A549 (cell line): ENCODE data around the gene MUC5AC. TPM values are rescaled to one million over a fixed set of nuclear protein-coding genes. Genes with fewer than 3 reads are reported as not detected.

Experiments used
- ATAC-seq, 2 experiments: fragments of 200-7000 bp in 1 of 2; fragments of >200 bp in 1 of 2; cut with Nextera tagmentation in 1 of 2; cut with Tn5 transposase in 1 of 2; 3 replicates each; pipeline versions ENCODE4 v1.8.0 to v1.9.1; 2018 to 2020; ENCODE audit warnings: mild to moderate bottlenecking in 1 of 2, moderate library complexity in 1 of 2
- CTCF ChIA-PET: fragments of 300-600 bp; sonication (Branson Sonifier 250); formaldehyde crosslinking; extraction: SDS; loops from one replicate; lab custom pipeline; 2021; ENCODE audit warnings: antibody characterized with exemption, inconsistent platforms; lab: Yijun Ruan, JAX
- POLR2A ChIA-PET: fragments of 350-600 bp; formaldehyde crosslinking; extraction: SDS; loops from one replicate; lab custom pipeline; 2021; ENCODE audit warnings: antibody characterized with exemption, inconsistent platforms; lab: Yijun Ruan, JAX
- DNase-seq, 2 experiments: peaks; one replicate each; pipeline versions ENCODE4 v3.0.0 to v3.0.0-alpha.2; 2011 to 2016; ENCODE audit warnings: low read depth in 1 of 2, low spot score in 1 of 2
- FAIRE-seq: peaks from 2 replicates; lab custom pipeline; 2011; peaks lifted over from hg19 to GRCh38; lab: Jason Lieb, UNC
- H3K27ac ChIP-seq, 2 experiments: fragments of >200 bp; sonication (Bioruptor Twin); formaldehyde crosslinking; 3 replicates each; pipeline ENCODE4 v1.5.1; 2016 to 2017
- H3K4me1 ChIP-seq: fragments of >200 bp; sonication (Bioruptor Twin); formaldehyde crosslinking; 3 replicates; pipeline ENCODE4 v1.6.1; 2016
- H3K4me2 ChIP-seq: fragments of >200 bp; sonication (Bioruptor Twin); formaldehyde crosslinking; 3 replicates; pipeline ENCODE4 v1.6.1; 2016
- H3K4me3 ChIP-seq: fragments of >200 bp; sonication (Bioruptor Twin); formaldehyde crosslinking; 3 replicates; pipeline ENCODE4 v1.5.1; 2016
- H3K9me3 ChIP-seq: fragments of >200 bp; sonication (Bioruptor Twin); formaldehyde crosslinking; 3 replicates; pipeline ENCODE4 v1.6.1; 2016
- BHLHE40 ChIP-seq: IDR thresholded peaks from 2 replicates; pipeline ENCODE4 v1.6.1; 2012; ENCODE audit warnings: low read depth, low read length, inconsistent platforms
- CEBPB ChIP-seq, 2 experiments: fragments of >200 bp in 1 of 2; sonication (Bioruptor Twin) in 1 of 2; formaldehyde crosslinking in 1 of 2; IDR thresholded peaks; 2 replicates each; pipeline ENCODE4 v1.6.1; 2012 to 2016
- FOSB ChIP-seq: fragments of 250-450 bp; sonication (Bioruptor Pico); IDR thresholded peaks from 2 replicates; pipeline ENCODE4 v1.5.0; 2020; ENCODE audit warnings: mild to moderate bottlenecking, moderate library complexity
- FOXS1 ChIP-seq: fragments of 250-450 bp; sonication (Bioruptor Pico); IDR thresholded peaks from 2 replicates; pipeline ENCODE4 v1.5.0; 2020; ENCODE audit warnings: mild to moderate bottlenecking, moderate library complexity
- GATA3 ChIP-seq: IDR thresholded peaks from 2 replicates; pipeline ENCODE4 v1.6.1; 2012; ENCODE audit warnings: borderline replicate concordance
- HES2 ChIP-seq: fragments of >200 bp; sonication (Bioruptor Twin); formaldehyde crosslinking; IDR thresholded peaks from 2 replicates; pipeline ENCODE4 v1.6.1; 2016
- JUNB ChIP-seq: fragments of >200 bp; sonication (Bioruptor Twin); formaldehyde crosslinking; IDR thresholded peaks from 2 replicates; pipeline ENCODE4 v1.6.1; 2016
- MAFK ChIP-seq: fragments of 450-650 bp; IDR thresholded peaks from 2 replicates; pipeline ENCODE4 v1.6.1; 2014; ENCODE audit not compliant: partially characterized antibody
- MYC ChIP-seq: IDR thresholded peaks from 2 replicates; pipeline ENCODE4 v1.6.1; 2012; ENCODE audit warnings: mild to moderate bottlenecking, inconsistent platforms, low read length, improper control_type of control experiment, borderline replicate concordance
- NPAS2 ChIP-seq: fragments of 250-450 bp; sonication (Bioruptor Pico); IDR thresholded peaks from 2 replicates; pipeline ENCODE4 v1.8.0; 2022; ENCODE audit warnings: mild to moderate bottlenecking, moderate library complexity, borderline replicate concordance
- POLR2AphosphoS2 ChIP-seq: conservative IDR thresholded peaks from 2 replicates; pipeline ENCODE4 v1.6.1; 2012; ENCODE audit warnings: low read length, improper control_type of control experiment, inconsistent platforms
- REST ChIP-seq: fragments of 200-600 bp; sonication (generic); IDR thresholded peaks from 2 replicates; pipeline ENCODE4 v1.6.1; 2016; ENCODE audit warnings: antibody characterized with exemption, mild to moderate bottlenecking, moderate library complexity
- SMC3 ChIP-seq: fragments of >200 bp; sonication (Bioruptor Twin); formaldehyde crosslinking; IDR thresholded peaks from 3 replicates; pipeline ENCODE4 v1.6.1; 2018; ENCODE audit warnings: inconsistent platforms
- USF2 ChIP-seq: fragments of 450-650 bp; IDR thresholded peaks from 2 replicates; pipeline ENCODE4 v1.6.1; 2014; ENCODE audit warnings: antibody characterized with exemption
- ZC3H11A ChIP-seq: fragments of 450-650 bp; IDR thresholded peaks from 2 replicates; pipeline ENCODE4 v1.6.1; 2014; ENCODE audit warnings: antibody characterized with exemption, mild to moderate bottlenecking
- ZNF302 ChIP-seq: fragments of 250-450 bp; sonication (Bioruptor Pico); IDR thresholded peaks from 2 replicates; pipeline ENCODE4 v1.9.0; 2021; ENCODE audit warnings: inconsistent platforms, mild to moderate bottlenecking, moderate library complexity
- WGBS: methylation state at CpG from one replicate; pipeline ENCODE4 v1.1.6; 2017; ENCODE audit errors: missing lambda C conversion rate; 5-methylcytosine and 5-hydroxymethylcytosine counted together
- polyA plus RNA-seq, 4 experiments: library from polyadenylated mRNA; depleted of rRNA in 3 of 4; stranded (reverse); fragments of >200 nt; fragmentation: RNase III in 1 of 4; extraction: RNeasy Plus Mini Kit Qiagen cat#74134 plus additional on column Dnase treatment in 1 of 4; gene quantifications; 2 replicates in 3 of 4; 3 replicates in 1 of 4; pipeline ENCODE4 v1.2.3, GENCODE V29; 2011 to 2017
- TF ChIP-seq, protein P1 (sequence below): fragments of 250-450 bp; sonication (Bioruptor Pico); IDR thresholded peaks from 2 replicates; pipeline ENCODE4 v1.5.0; 2021; ENCODE audit warnings: mild to moderate bottlenecking, moderate library complexity, borderline replicate concordance

The MUC5AC gene
- polyA plus RNA-seq, 2 of the 4 experiments (the other 2 are of a cell fraction) = 0.18 to 7.4 TPM

DNA sequence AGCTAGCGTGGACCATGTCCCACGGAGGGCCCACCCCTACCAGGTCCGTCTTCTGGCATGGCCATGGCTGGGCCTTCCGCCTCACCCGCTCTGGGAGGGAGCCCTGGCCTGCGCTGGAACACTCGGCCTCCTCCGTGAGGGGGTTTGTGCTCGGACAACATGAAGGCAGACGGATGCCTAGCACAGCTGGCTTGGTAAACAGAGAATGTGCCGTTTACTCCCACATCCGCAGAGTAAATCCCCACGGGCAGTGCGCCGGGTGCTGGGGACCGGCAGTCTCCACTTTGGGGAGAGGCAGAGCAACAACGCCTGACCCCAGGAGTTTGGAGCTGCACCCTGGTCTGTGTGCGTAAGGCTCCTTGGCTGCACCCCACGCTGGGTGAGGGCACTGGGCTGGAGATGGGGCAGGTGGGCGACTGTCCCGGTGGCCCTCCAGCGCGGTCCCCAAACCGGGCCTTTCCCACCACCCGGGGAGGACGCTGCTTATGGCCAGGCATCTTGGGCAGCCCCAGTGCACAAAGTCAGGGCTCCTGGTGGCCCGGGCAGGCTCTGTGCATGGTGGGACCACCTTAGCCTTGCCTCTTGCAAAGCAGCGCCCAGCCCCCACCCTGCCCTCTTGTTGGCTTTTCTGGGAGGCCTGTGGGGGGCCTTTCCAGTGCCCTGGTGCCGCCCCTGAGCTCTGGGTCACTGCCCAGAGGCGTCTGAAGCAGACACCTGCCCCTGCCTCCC, 30.7 kb upstream of the MUC5AC start (continued):
- TF ChIP-seq REST = no peak
- TF ChIP-seq, all 56 proteins: peak for 0

GRCh38 chr11:1127664-1128162, 30.0 kb upstream of the MUC5AC start:
- CTCF ChIA-PET = interaction anchor here (1.1 to 1.6 kb wide), 2 partner anchors 14 to 75 kb away, joined by 5 read pairs; no protein-coding TSS in a partner anchor
- no peak for TF ChIP-seq SMC3
- TF ChIP-seq FOXS1 (CRISPR knock-in tag) = no peak
- TF ChIP-seq ZC3H11A = no peak
- no peak for TF ChIP-seq BHLHE40
- no peak for TF ChIP-seq JUNB
- TF ChIP-seq, all 56 proteins: peak for 0
- H3K9me3 ChIP-seq = no peaks in the 10 kb centered on the region
- 87% methylated on average over 12 of the region's 14 CpGs for WGBS
- H3K4me2 ChIP-seq = no peak overlapping the region
- DNase-seq (no peak), ATAC-seq (no peak), FAIRE-seq (no peak)
- H3K4me3 ChIP-seq = no peak overlapping the region
- H3K4me1 ChIP-seq = no peaks in the 10 kb centered on the region
- POLR2A ChIA-PET = no interaction called here
- peak overlapping the region in 1 of 2 experiments; percentile 45; a peak in 2 of 6 replicates for H3K27ac ChIP-seq

GRCh38 chr11:1128311-1129142, 29.2 kb upstream of the MUC5AC start:
- Histone ChIP-seq H3K4me1 (no peaks in the 10 kb centered on the region), H3K9me3 (peaks cover 2% of the 10 kb centered on the region; the same call in 1 of the 3 replicates), H3K27ac (peak overlapping the region in 1 of 2 experiments; percentile 43; a peak in 2 of 6 replicates), H3K4me2 (no peak overlapping the region), H3K4me3 (no peak overlapping the region)
- ChIA-PET POLR2A (no interaction called here), CTCF (interaction anchor here (1.1 to 1.4 kb wide), 2 partner anchors 13 to 14 kb away, joined by 5 read pairs; no protein-coding TSS in a partner anchor)
- 85% methylated on average over 29 of the region's 33 CpGs for WGBS
- FAIRE-seq (no peak), ATAC-seq (no peak; a peak in 1 of 6 replicates), DNase-seq (no peak)
- TF ChIP-seq HES2 = no peak

DNA sequence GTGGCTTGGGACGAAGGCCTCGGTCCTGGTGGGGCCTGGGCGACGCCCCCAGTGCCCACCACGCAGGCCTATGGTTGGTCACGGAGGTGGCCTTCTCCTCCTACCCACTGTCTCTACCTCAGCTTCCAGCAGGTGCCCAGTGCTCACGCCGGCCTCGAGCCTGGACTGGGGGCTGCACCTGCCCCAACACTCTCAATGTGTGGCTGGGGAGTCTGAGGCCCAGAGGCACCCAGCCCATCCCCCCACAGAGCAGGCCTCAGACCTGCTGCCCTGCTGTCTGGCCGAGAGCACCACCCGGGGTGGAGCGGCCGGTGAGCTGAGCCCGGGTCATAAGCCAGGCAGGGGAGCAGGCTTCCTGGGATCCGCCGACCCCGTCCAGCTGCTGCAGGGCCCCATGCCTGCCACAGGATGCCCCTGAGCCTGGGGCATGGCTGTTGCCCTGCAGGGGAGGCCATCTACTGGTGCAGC, 28.6 kb upstream of the MUC5AC start:
- TF ChIP-seq ZNF302 (CRISPR knock-in tag) = no peak
- no peak for TF ChIP-seq FOSB
- TF ChIP-seq MAFK = no peak
- TF ChIP-seq NPAS2 = no peak
- TF ChIP-seq MYC = no peak
- TF ChIP-seq USF2 = no peak
- no peak for TF ChIP-seq POLR2AphosphoS2
- no peak for TF ChIP-seq GATA3
- TF ChIP-seq, protein P1, sequence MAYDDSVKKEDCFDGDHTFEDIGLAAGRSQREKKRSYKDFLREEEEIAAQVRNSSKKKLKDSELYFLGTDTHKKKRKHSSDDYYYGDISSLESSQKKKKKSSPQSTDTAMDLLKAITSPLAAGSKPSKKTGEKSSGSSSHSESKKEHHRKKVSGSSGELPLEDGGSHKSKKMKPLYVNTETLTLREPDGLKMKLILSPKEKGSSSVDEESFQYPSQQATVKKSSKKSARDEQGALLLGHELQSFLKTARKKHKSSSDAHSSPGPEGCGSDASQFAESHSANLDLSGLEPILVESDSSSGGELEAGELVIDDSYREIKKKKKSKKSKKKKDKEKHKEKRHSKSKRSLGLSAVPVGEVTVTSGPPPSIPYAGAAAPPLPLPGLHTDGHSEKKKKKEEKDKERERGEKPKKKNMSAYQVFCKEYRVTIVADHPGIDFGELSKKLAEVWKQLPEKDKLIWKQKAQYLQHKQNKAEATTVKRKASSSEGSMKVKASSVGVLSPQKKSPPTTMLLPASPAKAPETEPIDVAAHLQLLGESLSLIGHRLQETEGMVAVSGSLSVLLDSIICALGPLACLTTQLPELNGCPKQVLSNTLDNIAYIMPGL (CRISPR knock-in tag) = no peak
- TF ChIP-seq CEBPB (IDR thresholded peaks at IDR 0.05) = no peak
- Histone ChIP-seq H3K9me3 (peaks cover 8% of the 10 kb centered on the region; the same call in 2 of the 3 replicates), H3K4me1 (no peaks in the 10 kb centered on the region), H3K4me3 (no peak overlapping the region), H3K4me2 (no peak overlapping the region), H3K27ac (peak overlapping the region in 1 of 2 experiments; percentile 8; a peak in 2 of 6 replicates)
- peak in 1 of 2 experiments; percentile 17; a peak in 2 of 6 replicates for ATAC-seq
- 73% methylated on average over 7 of the region's 17 CpGs for WGBS
- POLR2A ChIA-PET = no interaction called here
- CTCF ChIA-PET = interaction anchor here (1.4 kb wide), 1 partner anchor 13 kb away, joined by 5 read pairs; no protein-coding TSS in a partner anchor
- FAIRE-seq = no peak
- no peak for DNase-seq
